Transverse colon (tissue), 4 donors: ENCODE data around the gene CNOT4. TPM values are rescaled to one million over a fixed set of nuclear protein-coding genes. Genes with fewer than 3 reads are reported as not detected.

Experiments
- DNase-seq: peaks from one replicate; pipeline ENCODE4 v3.0.0-alpha.2; 2019
- H3K27ac ChIP-seq, 4 donors: fragments of 200-600 bp; sonication (generic); 2 replicates each; pipeline ENCODE4 v1.5.1; 2016 to 2018; ENCODE audit warnings: inconsistent platforms in 4 of 4
- H3K27me3 ChIP-seq: fragments of 200-600 bp; sonication (generic); 2 replicates; pipeline ENCODE4 v1.5.1; 2017; ENCODE audit warnings: inconsistent platforms
- H3K36me3 ChIP-seq, 4 donors: fragments of 200-600 bp; sonication (generic); 2 replicates each; pipeline ENCODE4 v1.5.1; 2017 to 2019; ENCODE audit warnings: inconsistent platforms in 4 of 4
- H3K4me1 ChIP-seq, 4 donors: fragments of 200-600 bp; sonication (generic); 2 replicates each; pipeline ENCODE4 v1.5.1; 2017 to 2020; ENCODE audit warnings: inconsistent platforms in 4 of 4
- H3K4me3 ChIP-seq, 4 donors: fragments of 200-600 bp; sonication (generic); 1 replicate in 1 of 4; 2 replicates in 3 of 4; pipeline versions ENCODE4 v1.5.1 to v1.6.1; 2017 to 2019; ENCODE audit warnings: inconsistent platforms in 4 of 4
- H3K9me3 ChIP-seq, 2 donors: fragments of 200-600 bp; sonication (generic); 2 replicates each; pipeline ENCODE4 v1.5.1; 2017 to 2019; ENCODE audit warnings: inconsistent platforms in 2 of 2
- CTCF ChIP-seq, 5 experiments: fragments of 200-600 bp in 3 of 5; fragments of 450-650 bp in 2 of 5; sonication (generic) in 3 of 5; IDR thresholded peaks; 1 replicate in 2 of 5; 2 replicates in 3 of 5; pipeline ENCODE4 v1.5.1; 2016 to 2017; ENCODE audit warnings: antibody characterized with exemption in 5 of 5, inconsistent platforms in 3 of 5, mild to moderate bottlenecking in 2 of 5, moderate library complexity in 1 of 5
- EP300 ChIP-seq: sonication (generic); formaldehyde crosslinking; IDR thresholded peaks from one replicate; pipeline ENCODE4 v1.6.1; 2017; ENCODE audit warnings: antibody characterized with exemption, low read depth
- POLR2A ChIP-seq: fragments of 450-650 bp; IDR thresholded peaks from one replicate; pipeline ENCODE4 v1.6.1; 2016; ENCODE audit warnings: antibody characterized with exemption, mild to moderate bottlenecking, moderate library complexity
- POLR2AphosphoS5 ChIP-seq, 3 donors: sonication (generic); formaldehyde crosslinking; IDR thresholded peaks; one replicate each; pipeline ENCODE4 v1.6.1; 2016; ENCODE audit warnings: antibody characterized with exemption in 3 of 3
- WGBS, 2 donors: methylation state at CpG; one replicate each; pipeline ENCODE4 v1.1.5; 2018; ENCODE audit warnings: low coverage in 1 of 2; 5-methylcytosine and 5-hydroxymethylcytosine counted together
- in situ Hi-C, 4 donors: fragments of 200-750 bp; cut with MboI; loops; one replicate each; pipeline versions ENCODE4 v1.15.0 to v1.15.1; 2017; ENCODE audit warnings: low sequenced_read_pairs in 3 of 4, low pct_ligation_motif_present in 1 of 4, low pct_unique_long_range_greater_than_20kb in 1 of 4
- intact Hi-C: fragments of 100-400 bp; cut with DNase I; formaldehyde crosslinking; loops from one replicate; pipeline ENCODE4 v1.15.1; 2023; ENCODE audit warnings: low total_unique reads
- total RNA-seq, 4 donors: library from RNA; depleted of rRNA; stranded (reverse); fragments of >200 nt; gene quantifications; one replicate each; pipeline ENCODE4 v1.1.0, GENCODE V29; 2016

CNOT4 gene
- total RNA-seq, 4 donors from 2014 or later: 18.4 to 82.2 (median 29.9) TPM

- no peak overlapping the region for H3K4me3 ChIP-seq
- H3K4me1 ChIP-seq: no peaks in the 10 kb centered on the region
- peaks cover 0 to 11% (median 0%) of the 10 kb centered on the region in 4 donors for H3K36me3 ChIP-seq
- WGBS, 2 donors: 82 to 84% methylated on average over 7 of the region's 7 CpGs
- no peak for DNase-seq
- no peaks in the 10 kb centered on the region for H3K27me3 ChIP-seq
- TF ChIP-seq POLR2AphosphoS5 (IDR thresholded peaks at IDR 0.05): no peak
- no peak for TF ChIP-seq CTCF (IDR thresholded peaks at IDR 0.05)
- no peak for TF ChIP-seq EP300
- no peak for TF ChIP-seq POLR2A
- no peak overlapping the region for H3K27ac ChIP-seq
- in situ Hi-C loops: no loop called here
- intact Hi-C loops: no loop called here
- H3K9me3 ChIP-seq: no peaks in the 10 kb centered on the region
Measured at GRCh38 chr7:135366843-135367508, 142.9 kb downstream of the CNOT4 start.

- no peak overlapping the region for H3K4me3 ChIP-seq
- in situ Hi-C loops: no loop called here
- intact Hi-C loops: no loop called here
- H3K27ac ChIP-seq: no peak overlapping the region
- peaks cover 0 to 11% (median 0%) of the 10 kb centered on the region in 4 donors for H3K36me3 ChIP-seq
- H3K27me3 ChIP-seq: no peaks in the 10 kb centered on the region
- no peak for DNase-seq
- H3K4me1 ChIP-seq: no peaks in the 10 kb centered on the region
- WGBS, 2 donors: 75 to 84% methylated on average over 2 to 3 of the region's 3 CpGs
- TF ChIP-seq CTCF (IDR thresholded peaks at IDR 0.05) (no peak), POLR2AphosphoS5 (IDR thresholded peaks at IDR 0.05) (no peak), EP300 (no peak), POLR2A (no peak)
- H3K9me3 ChIP-seq: no peaks in the 10 kb centered on the region
Measured at GRCh38 chr7:135365721-135366120, 144.2 kb downstream of the CNOT4 start.

GRCh38 chr7:135364206-135364605 lies 145.7 kb downstream of the CNOT4 start:
- Histone ChIP-seq H3K36me3 (peaks cover 0 to 11% (median 0%) of the 10 kb centered on the region in 4 donors), H3K27me3 (no peaks in the 10 kb centered on the region), H3K9me3 (no peaks in the 10 kb centered on the region), H3K4me3 (no peak overlapping the region), H3K27ac (no peak overlapping the region), H3K4me1 (no peaks in the 10 kb centered on the region)
- in situ Hi-C loops (no loop called here), intact Hi-C loops (no loop called here)
- 90 to 92% methylated on average over 2 of the region's 2 CpGs for WGBS, 2 donors
- TF ChIP-seq POLR2A: no peak
- no peak for TF ChIP-seq CTCF (IDR thresholded peaks at IDR 0.05)
- TF ChIP-seq POLR2AphosphoS5 (IDR thresholded peaks at IDR 0.05): no peak
- TF ChIP-seq EP300: no peak
- no peak for DNase-seq

- in situ Hi-C loops: no loop called here
- 96 to 98% methylated on average over 7 of the region's 7 CpGs for WGBS, 2 donors
- Histone ChIP-seq H3K27ac (no peak overlapping the region), H3K9me3 (no peaks in the 10 kb centered on the region), H3K36me3 (peaks cover 0 to 11% (median 0%) of the 10 kb centered on the region in 4 donors), H3K4me3 (no peak overlapping the region), H3K27me3 (no peaks in the 10 kb centered on the region), H3K4me1 (no peaks in the 10 kb centered on the region)
- intact Hi-C loops: no loop called here
- no peak for TF ChIP-seq POLR2A
- TF ChIP-seq POLR2AphosphoS5 (IDR thresholded peaks at IDR 0.05): no peak
- TF ChIP-seq CTCF (IDR thresholded peaks at IDR 0.05): no peak
- TF ChIP-seq EP300: no peak
- no peak for DNase-seq
Measured at GRCh38 chr7:135362871-135363270, 147.0 kb downstream of the CNOT4 start.
